HEK293 (cell line): ENCODE measurements around the gene KRT14.
"Not testable (repeated sequence)": the region's sequence is repeated elsewhere in the genome, so short reads cannot be mapped to it uniquely, and the experiment has no call there.

Source experiments
- SALL2 ChIP-seq: fragments of 450-650 bp; formaldehyde crosslinking; IDR thresholded peaks from 2 replicates; pipeline ENCODE4 v1.5.0; 2017; ENCODE audit warnings: missing biosample characterization, mild to moderate bottlenecking, missing genetic modification characterization, borderline replicate concordance
- ZBTB17 ChIP-seq: fragments of 450-650 bp; formaldehyde crosslinking; IDR thresholded peaks from 2 replicates; pipeline ENCODE4 v1.5.1; 2016; ENCODE audit warnings: missing biosample characterization, missing genetic modification characterization
- ZEB2 ChIP-seq: fragments of 450-650 bp; formaldehyde crosslinking; IDR thresholded peaks from 2 replicates; pipeline ENCODE4 v1.5.1; 2016; ENCODE audit warnings: missing biosample characterization, missing genetic modification characterization
- ZFP3 ChIP-seq: fragments of 450-650 bp; formaldehyde crosslinking; IDR thresholded peaks from 2 replicates; pipeline ENCODE4 v1.5.1; 2016; ENCODE audit warnings: low read depth, missing biosample characterization, missing genetic modification characterization
- ZNF112 ChIP-seq: fragments of 450-650 bp; formaldehyde crosslinking; IDR thresholded peaks from 2 replicates; pipeline ENCODE4 v1.5.0; 2017; ENCODE audit warnings: missing biosample characterization, missing genetic modification characterization
- ZNF133 ChIP-seq: fragments of 450-650 bp; formaldehyde crosslinking; IDR thresholded peaks from 2 replicates; pipeline ENCODE4 v1.5.1; 2016; ENCODE audit warnings: missing biosample characterization, missing genetic modification characterization
- ZNF174 ChIP-seq: fragments of 450-650 bp; formaldehyde crosslinking; IDR thresholded peaks from 2 replicates; pipeline ENCODE4 v1.5.0; 2017; ENCODE audit warnings: missing biosample characterization, mild to moderate bottlenecking, missing genetic modification characterization
- ZNF623 ChIP-seq: fragments of 450-650 bp; formaldehyde crosslinking; IDR thresholded peaks from 2 replicates; pipeline ENCODE4 v1.5.1; 2016; ENCODE audit warnings: missing biosample characterization, missing genetic modification characterization
- TF ChIP-seq, protein P1 (sequence below): fragments of 450-650 bp; formaldehyde crosslinking; optimal IDR thresholded peaks from 2 replicates; pipeline ENCODE3; 2016; ENCODE audit warnings: missing biosample characterization, mild to moderate bottlenecking, missing genetic modification characterization
- TF ChIP-seq, protein P2 (sequence below): fragments of 450-650 bp; formaldehyde crosslinking; IDR thresholded peaks from 2 replicates; pipeline ENCODE4 v1.5.1; 2016; ENCODE audit warnings: missing biosample characterization, missing genetic modification characterization
- TF ChIP-seq, protein P3 (sequence below): fragments of 450-650 bp; formaldehyde crosslinking; IDR thresholded peaks from 2 replicates; pipeline ENCODE4 v1.5.1; 2017; ENCODE audit warnings: missing biosample characterization, mild to moderate bottlenecking, missing genetic modification characterization, moderate library complexity

DNA sequence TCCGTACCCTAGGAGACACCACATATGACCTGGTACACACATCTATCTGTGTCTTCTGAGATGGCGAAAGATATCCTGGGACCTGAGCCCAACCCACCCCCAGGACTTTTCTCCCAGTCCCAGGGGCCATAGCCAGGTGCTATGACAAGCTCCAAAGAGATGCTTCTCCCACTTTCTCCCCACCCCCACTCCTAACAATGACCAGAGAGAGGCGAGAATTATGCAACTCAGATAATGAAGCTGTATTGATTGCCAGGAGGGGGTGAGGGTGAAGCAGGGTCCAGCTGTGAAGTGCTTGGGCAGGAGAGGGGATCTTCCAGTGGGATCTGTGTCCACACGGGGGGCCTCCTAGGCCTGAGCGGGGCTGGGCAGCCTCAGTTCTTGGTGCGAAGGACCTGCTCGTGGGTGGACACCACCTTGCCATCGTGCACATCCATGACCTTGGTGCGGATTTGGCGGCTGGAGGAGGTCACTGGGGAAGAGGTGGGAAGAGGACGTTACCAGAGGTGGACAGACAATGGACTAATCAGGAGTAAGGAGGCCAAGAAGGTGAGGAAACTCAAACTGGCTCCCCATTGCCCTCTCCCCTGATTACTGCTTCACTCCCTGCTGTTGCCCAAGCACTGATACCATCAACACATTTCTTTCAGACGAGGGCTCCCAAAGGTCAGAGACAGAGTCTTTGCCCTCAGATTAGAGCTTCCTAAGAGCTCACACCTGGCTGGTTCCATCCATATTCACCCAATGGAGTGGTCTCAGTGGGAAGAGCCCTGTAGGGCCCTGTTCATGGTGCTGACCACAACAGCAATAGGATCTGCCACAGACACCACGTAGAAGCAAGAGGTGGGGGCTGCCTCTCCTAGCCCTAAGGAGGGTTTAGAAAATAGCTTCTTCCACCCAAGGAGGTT, 4.4 kb downstream of the KRT14 start:
- not testable (repeated sequence) for TF ChIP-seq ZBTB17 (tag by site-specific recombination); ZNF112; ZNF133 (tag by site-specific recombination); ZNF623 (tag by site-specific recombination); ZNF174 (tag by site-specific recombination); ZFP3 (tag by site-specific recombination); ZEB2 (tag by site-specific recombination); SALL2
- TF ChIP-seq, protein P1, sequence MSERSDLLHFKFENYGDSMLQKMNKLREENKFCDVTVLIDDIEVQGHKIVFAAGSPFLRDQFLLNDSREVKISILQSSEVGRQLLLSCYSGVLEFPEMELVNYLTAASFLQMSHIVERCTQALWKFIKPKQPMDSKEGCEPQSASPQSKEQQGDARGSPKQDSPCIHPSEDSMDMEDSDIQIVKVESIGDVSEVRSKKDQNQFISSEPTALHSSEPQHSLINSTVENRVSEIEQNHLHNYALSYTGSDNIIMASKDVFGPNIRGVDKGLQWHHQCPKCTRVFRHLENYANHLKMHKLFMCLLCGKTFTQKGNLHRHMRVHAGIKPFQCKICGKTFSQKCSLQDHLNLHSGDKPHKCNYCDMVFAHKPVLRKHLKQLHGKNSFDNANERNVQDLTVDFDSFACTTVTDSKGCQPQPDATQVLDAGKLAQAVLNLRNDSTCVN (tag by site-specific recombination): not testable (repeated sequence)
- TF ChIP-seq, protein P2, sequence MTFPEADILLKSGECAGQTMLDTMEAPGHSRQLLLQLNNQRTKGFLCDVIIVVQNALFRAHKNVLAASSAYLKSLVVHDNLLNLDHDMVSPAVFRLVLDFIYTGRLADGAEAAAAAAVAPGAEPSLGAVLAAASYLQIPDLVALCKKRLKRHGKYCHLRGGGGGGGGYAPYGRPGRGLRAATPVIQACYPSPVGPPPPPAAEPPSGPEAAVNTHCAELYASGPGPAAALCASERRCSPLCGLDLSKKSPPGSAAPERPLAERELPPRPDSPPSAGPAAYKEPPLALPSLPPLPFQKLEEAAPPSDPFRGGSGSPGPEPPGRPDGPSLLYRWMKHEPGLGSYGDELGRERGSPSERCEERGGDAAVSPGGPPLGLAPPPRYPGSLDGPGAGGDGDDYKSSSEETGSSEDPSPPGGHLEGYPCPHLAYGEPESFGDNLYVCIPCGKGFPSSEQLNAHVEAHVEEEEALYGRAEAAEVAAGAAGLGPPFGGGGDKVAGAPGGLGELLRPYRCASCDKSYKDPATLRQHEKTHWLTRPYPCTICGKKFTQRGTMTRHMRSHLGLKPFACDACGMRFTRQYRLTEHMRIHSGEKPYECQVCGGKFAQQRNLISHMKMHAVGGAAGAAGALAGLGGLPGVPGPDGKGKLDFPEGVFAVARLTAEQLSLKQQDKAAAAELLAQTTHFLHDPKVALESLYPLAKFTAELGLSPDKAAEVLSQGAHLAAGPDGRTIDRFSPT (tag by site-specific recombination): not testable (repeated sequence)
- TF ChIP-seq, protein P3, sequence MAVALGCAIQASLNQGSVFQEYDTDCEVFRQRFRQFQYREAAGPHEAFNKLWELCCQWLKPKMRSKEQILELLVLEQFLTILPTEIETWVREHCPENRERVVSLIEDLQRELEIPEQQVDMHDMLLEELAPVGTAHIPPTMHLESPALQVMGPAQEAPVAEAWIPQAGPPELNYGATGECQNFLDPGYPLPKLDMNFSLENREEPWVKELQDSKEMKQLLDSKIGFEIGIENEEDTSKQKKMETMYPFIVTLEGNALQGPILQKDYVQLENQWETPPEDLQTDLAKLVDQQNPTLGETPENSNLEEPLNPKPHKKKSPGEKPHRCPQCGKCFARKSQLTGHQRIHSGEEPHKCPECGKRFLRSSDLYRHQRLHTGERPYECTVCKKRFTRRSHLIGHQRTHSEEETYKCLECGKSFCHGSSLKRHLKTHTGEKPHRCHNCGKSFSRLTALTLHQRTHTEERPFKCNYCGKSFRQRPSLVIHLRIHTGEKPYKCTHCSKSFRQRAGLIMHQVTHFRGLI (tag by site-specific recombination): not testable (repeated sequence)
